GM23338 (cell line): ENCODE data around the gene USP2.

Experiments
- CTCF ChIP-seq, 2 experiments: fragments of 200-600 bp in 1 of 2; sonication (generic) in 1 of 2; conservative IDR thresholded peaks; 2 replicates each; pipeline versions ENCODE4 v1.5.1 to v1.6.1; 2016 to 2017; ENCODE audit warnings: antibody characterized with exemption in 2 of 2, low read depth in 2 of 2, mild to moderate bottlenecking in 2 of 2, moderate library complexity in 1 of 2
- EZH2 ChIP-seq: fragments of 200-600 bp; sonication (generic); IDR thresholded peaks from one replicate; pipeline ENCODE4 v1.8.0; 2017; ENCODE audit warnings: antibody characterized with exemption, mild to moderate bottlenecking, low read depth; ENCODE audit not compliant: unreplicated experiment
- EZH2phosphoT487 ChIP-seq: fragments of 200-600 bp; sonication (generic); IDR thresholded peaks from one replicate; pipeline ENCODE4 v1.8.1; 2018; ENCODE audit warnings: antibody characterized with exemption; ENCODE audit not compliant: unreplicated experiment
- JUNB ChIP-seq: IDR thresholded peaks from one replicate; pipeline ENCODE4 v1.6.1; 2016; ENCODE audit warnings: antibody characterized with exemption; ENCODE audit not compliant: unreplicated experiment
- NANOG ChIP-seq: IDR thresholded peaks from 2 replicates; pipeline ENCODE4 v1.6.1; 2016; ENCODE audit warnings: antibody characterized with exemption, borderline replicate concordance
- POLR2AphosphoS5 ChIP-seq: IDR thresholded peaks from 2 replicates; pipeline ENCODE4 v1.6.1; 2016; ENCODE audit warnings: antibody characterized with exemption, low read depth
- REST ChIP-seq: IDR thresholded peaks from one replicate; pipeline ENCODE4 v1.6.1; 2018; ENCODE audit warnings: antibody characterized with exemption; ENCODE audit not compliant: unreplicated experiment
- ZNF114 ChIP-seq: fragments of 250-450 bp; sonication (Bioruptor Pico); IDR thresholded peaks from 2 replicates; pipeline ENCODE4 v1.5.0; 2020; ENCODE audit warnings: mild to moderate bottlenecking, moderate library complexity
- ZNF331 ChIP-seq: fragments of 250-450 bp; sonication (Bioruptor Pico); IDR thresholded peaks from 2 replicates; pipeline ENCODE4 v1.5.0; 2020; ENCODE audit warnings: low read depth, mild to moderate bottlenecking, moderate library complexity

GRCh38 chr11:119352857-119353260 is 28.6 kb downstream of the USP2 start:
- TF ChIP-seq CTCF (conservative IDR thresholded peaks at IDR 0.05; ENCODE audit: low read depth in 2 of 2) (no peak), EZH2 (no peak), EZH2phosphoT487 (no peak), POLR2AphosphoS5 (no peak), NANOG (no peak), ZNF114 (CRISPR knock-in tag) (no peak), REST (no peak), ZNF331 (CRISPR knock-in tag) (no peak), JUNB (no peak)
